Measurements from ENCODE around the gene OR11H1.
"Not testable (repeated sequence)": the region's sequence is repeated elsewhere in the genome, so short reads cannot be mapped to it uniquely, and the experiment has no call there.

Gene OR11H1, protein sequence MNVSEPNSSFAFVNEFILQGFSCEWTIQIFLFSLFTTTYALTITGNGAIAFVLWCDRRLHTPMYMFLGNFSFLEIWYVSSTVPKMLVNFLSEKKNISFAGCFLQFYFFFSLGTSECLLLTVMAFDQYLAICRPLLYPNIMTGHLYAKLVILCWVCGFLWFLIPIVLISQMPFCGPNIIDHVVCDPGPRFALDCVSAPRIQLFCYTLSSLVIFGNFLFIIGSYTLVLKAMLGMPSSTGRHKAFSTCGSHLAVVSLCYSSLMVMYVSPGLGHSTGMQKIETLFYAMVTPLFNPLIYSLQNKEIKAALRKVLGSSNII

DNA sequence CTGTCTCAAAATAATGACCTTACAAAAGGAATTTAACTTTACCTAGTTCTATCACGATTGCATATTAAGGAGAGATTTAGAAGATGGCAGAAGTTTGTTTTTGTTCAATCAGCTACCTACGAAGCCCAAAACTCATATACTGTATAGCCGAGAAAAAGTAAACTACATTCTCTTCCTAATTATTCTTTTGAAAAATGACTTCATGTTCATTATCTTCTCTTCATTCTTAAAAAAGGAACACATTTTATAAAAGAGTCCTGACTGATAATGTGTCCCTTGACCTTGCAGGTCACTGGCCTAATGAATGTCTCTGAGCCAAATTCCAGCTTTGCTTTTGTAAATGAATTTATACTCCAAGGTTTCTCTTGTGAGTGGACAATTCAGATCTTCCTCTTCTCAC, at the start of gene OR11H1:
Gene OR11H1 (plus strand): TSS at position 301 of the 400 bp plus-strand sequence. CDS start 0 bp downstream, at position 301.
- DNase-seq = not testable (repeated sequence)

DNA sequence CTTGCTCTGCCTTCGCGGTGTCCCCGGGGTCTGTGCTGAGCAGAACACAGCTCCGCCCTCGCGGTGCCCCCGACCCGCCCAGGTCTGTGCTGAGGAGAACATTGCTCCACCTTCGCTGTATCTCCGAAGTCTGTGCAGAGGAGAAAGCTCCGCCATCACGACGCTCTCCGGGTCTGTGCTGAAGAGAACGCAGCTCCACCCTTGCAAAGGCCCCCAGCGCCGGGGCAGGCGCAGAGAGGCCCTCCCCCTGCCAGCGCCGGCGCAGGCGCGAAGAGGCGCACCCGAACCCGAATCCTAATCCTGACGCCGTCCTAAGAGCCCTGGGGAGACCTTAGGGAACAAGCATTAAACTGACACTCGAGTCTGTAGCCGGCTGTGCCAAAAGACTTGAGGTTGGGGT, 18.0 kb upstream of the OR11H1 start:
- DNase-seq = not testable (repeated sequence)

DNA sequence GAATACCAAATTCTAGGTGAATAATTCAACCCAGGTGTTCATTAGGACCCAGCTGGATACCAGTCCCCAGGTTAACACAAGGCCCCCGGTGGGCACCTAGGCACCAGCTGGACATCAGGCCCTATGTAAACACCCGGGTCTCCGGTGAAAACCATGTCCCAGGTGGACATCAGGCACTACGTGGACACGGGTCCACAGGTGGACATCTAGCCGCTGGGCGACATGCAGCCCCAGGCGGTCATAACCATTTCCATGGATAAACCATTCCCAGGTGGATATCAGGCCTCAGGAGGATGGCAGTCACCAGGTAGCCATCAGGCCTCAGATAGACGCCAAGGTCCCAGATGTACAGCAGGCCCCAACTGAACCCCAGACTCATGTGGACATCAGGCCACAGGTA, 12.1 kb upstream of the OR11H1 start:
- not testable (repeated sequence) for DNase-seq

DNA sequence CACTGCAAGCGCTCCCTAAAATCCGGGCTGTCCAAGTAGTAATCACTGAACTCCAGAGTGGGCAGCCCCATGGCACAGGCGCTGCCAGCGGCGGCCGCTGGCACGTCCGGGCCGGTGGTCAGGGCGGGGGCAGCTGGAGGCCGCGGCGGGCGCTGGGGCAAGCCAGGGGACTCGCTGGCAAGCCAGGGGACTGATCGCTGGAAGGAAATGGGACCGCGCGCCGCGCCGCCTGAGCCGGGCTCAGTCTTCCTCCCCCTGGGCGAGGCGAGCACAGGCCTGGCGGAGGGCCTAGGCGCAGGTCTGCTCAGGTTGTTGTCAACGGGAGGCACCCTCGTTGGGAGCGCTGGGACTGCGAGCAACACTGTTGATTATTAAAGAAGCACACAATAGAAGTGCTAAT, 25.8 kb downstream of the OR11H1 start:
- DNase-seq = not testable (repeated sequence)

DNA sequence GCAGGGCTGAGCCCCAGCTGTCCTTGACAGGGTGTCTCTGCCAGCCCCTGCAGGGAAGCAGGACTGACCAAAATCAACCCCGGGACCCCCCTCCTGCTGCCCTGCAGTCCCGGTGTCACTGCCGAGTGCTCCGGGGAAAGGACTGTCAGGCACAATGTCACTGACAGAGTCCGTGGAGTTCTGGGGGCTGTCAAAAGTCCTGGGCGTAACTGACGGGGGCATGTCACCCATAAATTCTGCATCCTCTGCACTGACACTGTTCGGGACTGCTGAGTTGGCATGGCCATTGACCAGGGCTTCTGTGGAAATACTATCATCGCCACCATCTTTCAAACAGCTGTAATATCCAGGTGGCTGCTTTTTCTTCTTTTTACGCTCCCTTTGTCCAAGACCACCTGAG, 35.5 kb downstream of the OR11H1 start:
- not testable (repeated sequence) for DNase-seq

DNA sequence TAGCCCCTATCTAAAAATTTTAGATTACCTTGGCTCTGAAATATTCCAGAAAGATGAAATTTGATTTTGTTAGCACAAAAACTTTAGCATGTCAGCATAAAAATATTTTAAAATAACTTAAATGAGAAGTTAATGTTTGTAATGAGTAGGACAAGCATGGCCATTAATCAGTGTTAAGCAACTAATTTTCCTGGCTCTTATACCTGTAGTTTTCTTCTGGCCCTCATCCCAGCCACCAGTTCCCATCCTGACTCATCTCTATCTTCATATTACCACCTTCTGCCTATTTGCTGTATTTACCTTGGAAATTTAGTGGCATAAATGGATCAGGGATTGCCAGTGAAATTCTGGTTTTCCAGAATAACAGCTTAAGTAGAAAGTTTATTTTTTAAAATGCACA, 37.1 kb downstream of the OR11H1 start:
- DNase-seq = not testable (repeated sequence)

Measured in NCI-H526 (cell line).